Measurements from ENCODE around the gene SETD2.

DNA sequence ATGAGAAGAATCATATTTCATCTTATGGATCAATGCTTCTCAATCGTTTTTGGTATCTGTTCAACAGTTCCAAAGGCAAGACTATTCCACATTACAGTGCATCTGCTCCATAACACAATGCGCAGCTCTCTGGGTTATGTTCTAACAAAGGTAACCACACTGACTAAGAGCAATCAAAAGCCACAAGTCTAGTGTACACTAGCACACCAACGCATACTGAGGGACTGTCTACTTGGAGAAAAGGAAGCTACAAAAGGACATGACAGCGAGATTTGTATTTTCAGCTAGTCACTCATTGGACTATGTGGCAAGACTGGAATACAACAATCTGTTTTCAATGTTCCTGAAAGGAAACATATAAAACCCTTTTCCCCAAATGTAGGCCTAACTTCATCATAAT, 35.8 kb downstream of the SETD2 start:
- TF ChIP-seq, protein P1, sequence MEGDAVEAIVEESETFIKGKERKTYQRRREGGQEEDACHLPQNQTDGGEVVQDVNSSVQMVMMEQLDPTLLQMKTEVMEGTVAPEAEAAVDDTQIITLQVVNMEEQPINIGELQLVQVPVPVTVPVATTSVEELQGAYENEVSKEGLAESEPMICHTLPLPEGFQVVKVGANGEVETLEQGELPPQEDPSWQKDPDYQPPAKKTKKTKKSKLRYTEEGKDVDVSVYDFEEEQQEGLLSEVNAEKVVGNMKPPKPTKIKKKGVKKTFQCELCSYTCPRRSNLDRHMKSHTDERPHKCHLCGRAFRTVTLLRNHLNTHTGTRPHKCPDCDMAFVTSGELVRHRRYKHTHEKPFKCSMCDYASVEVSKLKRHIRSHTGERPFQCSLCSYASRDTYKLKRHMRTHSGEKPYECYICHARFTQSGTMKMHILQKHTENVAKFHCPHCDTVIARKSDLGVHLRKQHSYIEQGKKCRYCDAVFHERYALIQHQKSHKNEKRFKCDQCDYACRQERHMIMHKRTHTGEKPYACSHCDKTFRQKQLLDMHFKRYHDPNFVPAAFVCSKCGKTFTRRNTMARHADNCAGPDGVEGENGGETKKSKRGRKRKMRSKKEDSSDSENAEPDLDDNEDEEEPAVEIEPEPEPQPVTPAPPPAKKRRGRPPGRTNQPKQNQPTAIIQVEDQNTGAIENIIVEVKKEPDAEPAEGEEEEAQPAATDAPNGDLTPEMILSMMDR (IDR thresholded peaks at IDR 0.05): no peak
- no peak for TF ChIP-seq EZH2 (IDR thresholded peaks at IDR 0.05; ENCODE audit: borderline replicate concordance, insufficient read depth, low read depth, low read length, poor library complexity, severe bottlenecking)

Measured in B cell (primary cell).